ENCODE results near the gene RTKN2. TPM values are rescaled to one million over a fixed set of nuclear protein-coding genes. Genes with fewer than 3 reads are reported as not detected.

The RTKN2 gene, protein sequence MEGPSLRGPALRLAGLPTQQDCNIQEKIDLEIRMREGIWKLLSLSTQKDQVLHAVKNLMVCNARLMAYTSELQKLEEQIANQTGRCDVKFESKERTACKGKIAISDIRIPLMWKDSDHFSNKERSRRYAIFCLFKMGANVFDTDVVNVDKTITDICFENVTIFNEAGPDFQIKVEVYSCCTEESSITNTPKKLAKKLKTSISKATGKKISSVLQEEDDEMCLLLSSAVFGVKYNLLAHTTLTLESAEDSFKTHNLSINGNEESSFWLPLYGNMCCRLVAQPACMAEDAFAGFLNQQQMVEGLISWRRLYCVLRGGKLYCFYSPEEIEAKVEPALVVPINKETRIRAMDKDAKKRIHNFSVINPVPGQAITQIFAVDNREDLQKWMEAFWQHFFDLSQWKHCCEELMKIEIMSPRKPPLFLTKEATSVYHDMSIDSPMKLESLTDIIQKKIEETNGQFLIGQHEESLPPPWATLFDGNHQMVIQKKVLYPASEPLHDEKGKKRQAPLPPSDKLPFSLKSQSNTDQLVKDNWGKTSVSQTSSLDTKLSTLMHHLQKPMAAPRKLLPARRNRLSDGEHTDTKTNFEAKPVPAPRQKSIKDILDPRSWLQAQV
- total RNA-seq, result 10 to 100 TPM in 2 of 4 donors, 1 to 10 TPM in 2; 4.9 to 10.8 (median 9.7) TPM

DNA sequence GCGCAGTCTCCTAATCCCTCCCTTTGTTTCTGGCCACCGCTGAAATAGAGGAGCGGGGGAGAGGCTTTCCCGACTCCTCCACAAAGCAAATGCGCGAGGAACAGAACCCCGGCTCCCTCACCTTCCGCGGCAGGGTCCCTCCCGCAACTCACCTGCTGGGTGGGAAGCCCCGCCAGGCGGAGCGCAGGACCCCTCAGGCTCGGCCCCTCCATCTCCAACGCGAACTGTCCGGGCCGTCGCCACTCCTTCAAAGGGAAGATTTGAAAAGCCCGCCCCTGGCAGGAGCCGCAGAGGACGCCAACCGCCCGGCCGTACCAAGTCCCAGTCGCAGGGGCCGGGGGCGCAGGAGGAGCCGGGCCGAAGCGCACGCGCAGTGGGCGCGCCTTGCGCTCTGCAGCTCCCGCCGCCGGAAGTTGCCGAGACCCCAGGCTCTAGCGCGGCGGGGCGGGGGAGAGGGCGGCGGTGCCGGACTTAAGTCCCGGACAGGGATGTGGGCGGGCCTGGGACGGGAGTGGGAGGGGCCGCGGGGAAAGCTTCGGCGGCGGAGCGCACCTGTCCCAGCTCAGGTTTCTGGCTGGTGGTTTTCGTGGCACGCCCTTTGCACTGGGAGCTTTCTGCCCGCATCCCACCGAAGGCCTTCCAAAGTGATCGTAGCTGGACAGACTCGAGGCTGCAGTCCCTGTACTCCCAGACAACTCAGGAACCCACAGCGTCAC, at the start of gene RTKN2:
TSS of gene RTKN2 (minus strand) at position 446 of the 716 bp plus-strand sequence. CDS start at position 212, 234 bp downstream.
- no peaks in the 10 kb centered on the region for H3K36me3 ChIP-seq
- no peaks in the 10 kb centered on the region for H3K9me3 ChIP-seq
- peaks cover 0 to 24% (median 0%) of the 10 kb centered on the region in 4 donors for H3K27me3 ChIP-seq
- WGBS, 2 donors, result 0 to 4% methylated on average over 3 to 7 of the region's 63 CpGs
- TF ChIP-seq, protein P1, sequence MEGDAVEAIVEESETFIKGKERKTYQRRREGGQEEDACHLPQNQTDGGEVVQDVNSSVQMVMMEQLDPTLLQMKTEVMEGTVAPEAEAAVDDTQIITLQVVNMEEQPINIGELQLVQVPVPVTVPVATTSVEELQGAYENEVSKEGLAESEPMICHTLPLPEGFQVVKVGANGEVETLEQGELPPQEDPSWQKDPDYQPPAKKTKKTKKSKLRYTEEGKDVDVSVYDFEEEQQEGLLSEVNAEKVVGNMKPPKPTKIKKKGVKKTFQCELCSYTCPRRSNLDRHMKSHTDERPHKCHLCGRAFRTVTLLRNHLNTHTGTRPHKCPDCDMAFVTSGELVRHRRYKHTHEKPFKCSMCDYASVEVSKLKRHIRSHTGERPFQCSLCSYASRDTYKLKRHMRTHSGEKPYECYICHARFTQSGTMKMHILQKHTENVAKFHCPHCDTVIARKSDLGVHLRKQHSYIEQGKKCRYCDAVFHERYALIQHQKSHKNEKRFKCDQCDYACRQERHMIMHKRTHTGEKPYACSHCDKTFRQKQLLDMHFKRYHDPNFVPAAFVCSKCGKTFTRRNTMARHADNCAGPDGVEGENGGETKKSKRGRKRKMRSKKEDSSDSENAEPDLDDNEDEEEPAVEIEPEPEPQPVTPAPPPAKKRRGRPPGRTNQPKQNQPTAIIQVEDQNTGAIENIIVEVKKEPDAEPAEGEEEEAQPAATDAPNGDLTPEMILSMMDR (IDR thresholded peaks at IDR 0.05), result no peak
- TF ChIP-seq POLR2A (IDR thresholded peaks at IDR 0.05), result peak in 1 of 4 donors; percentile 46
- intact Hi-C loops (cut with DNase I), result no loop called here
- peak within 1 kb of the TSS; percentile 37 to 82 (median 64) for H3K27ac ChIP-seq
- peak within 1 kb of the TSS; percentile 50 to 93 (median 69) for H3K4me3 ChIP-seq
- DNase-seq, result no peak
- H3K4me1 ChIP-seq, result peaks cover 10 to 45% (median 13%) of the 10 kb centered on the region in 3 donors

DNA sequence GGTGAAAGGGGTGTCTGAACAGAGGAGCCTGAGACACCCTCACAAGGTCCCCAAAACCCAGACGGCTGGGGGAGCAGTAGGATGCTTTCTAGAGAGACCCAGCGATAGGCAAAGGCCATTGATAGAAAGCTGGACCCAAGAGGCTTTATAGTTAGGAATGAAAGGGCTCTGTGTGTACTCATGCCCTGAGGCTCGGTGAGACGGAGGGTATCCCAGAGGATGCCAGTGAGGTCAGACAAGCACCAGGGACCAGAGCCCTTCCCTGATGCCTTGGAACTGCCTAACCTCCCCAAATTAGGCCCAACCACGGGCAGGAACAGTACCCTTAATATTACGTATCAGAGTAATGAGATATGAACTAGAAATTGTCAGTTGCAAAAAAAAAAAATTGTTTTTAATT, 48.6 kb upstream of the RTKN2 start:
- Histone ChIP-seq H3K27ac (no peak overlapping the region), H3K9me3 (no peaks in the 10 kb centered on the region), H3K27me3 (peaks cover 0 to 3% (median 0%) of the 10 kb centered on the region in 4 donors), H3K4me1 (no peaks in the 10 kb centered on the region), H3K36me3 (no peaks in the 10 kb centered on the region), H3K4me3 (no peak overlapping the region)
- TF ChIP-seq POLR2A (IDR thresholded peaks at IDR 0.05), result no peak
- TF ChIP-seq, protein P1 (IDR thresholded peaks at IDR 0.05), result no peak
- no peak for DNase-seq
- intact Hi-C loops (cut with DNase I), result no loop called here
- 61 to 77% methylated on average over 3 to 6 of the region's 6 CpGs for WGBS, 2 donors

DNA sequence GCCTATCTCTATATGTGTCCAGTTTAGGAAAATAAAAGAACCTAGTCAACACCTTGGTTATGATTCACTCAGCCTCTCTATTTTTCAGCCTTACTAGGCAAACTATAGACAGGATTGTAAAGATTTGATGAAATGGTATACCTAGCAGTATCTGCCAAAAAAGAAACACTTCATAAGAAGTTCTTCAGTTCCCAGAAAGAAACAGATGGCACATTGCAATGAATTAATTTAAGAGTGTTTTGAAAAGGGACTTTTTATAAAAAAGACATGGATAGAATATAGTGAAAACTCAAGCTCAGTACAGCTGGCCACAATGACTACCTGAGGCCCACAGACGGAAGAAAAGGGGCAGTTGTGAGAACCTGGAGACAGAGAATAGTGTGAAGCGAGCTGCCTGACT, 40.6 kb upstream of the RTKN2 start:
- Histone ChIP-seq H3K4me3 (no peak overlapping the region), H3K27ac (no peak overlapping the region), H3K27me3 (no peaks in the 10 kb centered on the region), H3K36me3 (no peaks in the 10 kb centered on the region), H3K4me1 (no peaks in the 10 kb centered on the region), H3K9me3 (no peaks in the 10 kb centered on the region)
- no peak for DNase-seq
- no peak for TF ChIP-seq POLR2A (IDR thresholded peaks at IDR 0.05)
- TF ChIP-seq, protein P1 (IDR thresholded peaks at IDR 0.05), result no peak
- intact Hi-C loops (cut with DNase I), result no loop called here
- 81 to 94% methylated on average over 2 of the region's 2 CpGs for WGBS, 2 donors

DNA sequence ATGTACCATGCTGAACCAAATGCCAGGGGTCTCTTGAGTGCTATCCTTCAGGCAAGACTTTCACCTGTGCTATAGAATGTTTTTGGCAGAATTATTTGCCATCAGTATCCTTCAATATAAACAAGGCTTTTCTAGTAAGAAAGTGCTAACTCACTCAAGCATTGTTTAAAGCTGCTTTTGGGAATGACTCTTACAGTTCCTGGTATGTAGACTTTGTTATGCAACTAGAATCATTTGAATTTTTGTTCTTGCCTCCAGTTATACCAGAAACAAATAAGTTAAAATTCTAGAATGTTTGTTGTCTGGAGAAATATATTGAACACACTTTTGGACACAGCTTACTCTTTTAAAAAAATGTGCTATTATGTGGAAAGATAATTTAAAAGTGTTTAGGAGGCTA, 39.5 kb upstream of the RTKN2 start:
- H3K4me1 ChIP-seq, result no peaks in the 10 kb centered on the region
- no peak for TF ChIP-seq POLR2A (IDR thresholded peaks at IDR 0.05)
- TF ChIP-seq, protein P1 (IDR thresholded peaks at IDR 0.05), result no peak
- no peaks in the 10 kb centered on the region for H3K36me3 ChIP-seq
- no peaks in the 10 kb centered on the region for H3K27me3 ChIP-seq
- no peak for DNase-seq
- intact Hi-C loops (cut with DNase I), result no loop called here
- H3K9me3 ChIP-seq, result no peaks in the 10 kb centered on the region
- H3K27ac ChIP-seq, result no peak overlapping the region
- no peak overlapping the region for H3K4me3 ChIP-seq

DNA sequence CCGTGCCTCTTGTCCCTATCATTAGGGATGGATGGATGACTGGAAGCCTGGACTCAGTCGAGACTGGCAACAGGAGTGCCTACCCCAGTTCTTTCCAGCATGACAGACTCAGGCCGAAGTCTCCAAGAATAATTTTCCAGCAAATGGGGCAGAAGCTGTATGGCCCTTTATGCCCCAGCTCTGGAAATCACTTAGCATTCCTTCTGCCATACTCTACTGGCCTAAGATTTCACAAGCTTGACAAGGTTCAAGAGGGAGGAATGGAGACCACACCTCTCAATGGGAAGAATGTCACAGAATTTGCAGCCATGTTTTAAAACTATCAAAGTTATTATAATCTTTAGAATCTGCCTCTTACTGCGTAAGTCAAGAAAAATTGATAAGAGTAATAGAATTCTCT, 39.0 kb upstream of the RTKN2 start:
- H3K9me3 ChIP-seq, result no peaks in the 10 kb centered on the region
- H3K36me3 ChIP-seq, result no peaks in the 10 kb centered on the region
- DNase-seq, result no peak
- no peak overlapping the region for H3K4me3 ChIP-seq
- no peak overlapping the region for H3K27ac ChIP-seq
- no peaks in the 10 kb centered on the region for H3K27me3 ChIP-seq
- 87 to 94% methylated on average over 3 of the region's 4 CpGs for WGBS, 2 donors
- no peaks in the 10 kb centered on the region for H3K4me1 ChIP-seq
- TF ChIP-seq, protein P1 (IDR thresholded peaks at IDR 0.05), result no peak
- no peak for TF ChIP-seq POLR2A (IDR thresholded peaks at IDR 0.05)
- intact Hi-C loops (cut with DNase I), result no loop called here

All from esophagus squamous epithelium (tissue), 5 donors.